Neuronal stem cell (in vitro differentiated cells): ENCODE results near the gene PAPPA2.

Experiments
- DNase-seq: peaks from one replicate; pipeline ENCODE4 v3.0.0-alpha.2; 2013; ENCODE audit warnings: low spot score
- H2AFZ ChIP-seq: one replicate; pipeline ENCODE4 v1.6.1; 2013; ENCODE audit warnings: mild to moderate bottlenecking, low read length, inconsistent platforms
- H2AK5ac ChIP-seq: 2 replicates; pipeline ENCODE4 v1.6.1; 2013; ENCODE audit warnings: low read depth, mild to moderate bottlenecking, inconsistent platforms, low read length, moderate library complexity, mixed read lengths
- H2BK120ac ChIP-seq: 2 replicates; pipeline ENCODE4 v1.6.1; 2013; ENCODE audit warnings: low read depth, mild to moderate bottlenecking, inconsistent platforms, low read length, moderate library complexity, mixed read lengths
- H2BK12ac ChIP-seq: one replicate; pipeline ENCODE4 v1.6.1; 2013; ENCODE audit warnings: low read length, inconsistent platforms
- H2BK15ac ChIP-seq: 2 replicates; pipeline ENCODE4 v1.6.1; 2013; ENCODE audit warnings: mild to moderate bottlenecking, low read length, inconsistent platforms, mixed read lengths
- H2BK5ac ChIP-seq: one replicate; pipeline ENCODE4 v1.6.1; 2013; ENCODE audit warnings: inconsistent platforms, mild to moderate bottlenecking, low read length, moderate library complexity
- H3K14ac ChIP-seq: one replicate; pipeline ENCODE4 v1.6.1; 2013; ENCODE audit warnings: low read length, inconsistent platforms
- H3K18ac ChIP-seq: 2 replicates; pipeline ENCODE4 v1.6.1; 2013; ENCODE audit warnings: low read length, inconsistent platforms
- H3K23ac ChIP-seq: 2 replicates; pipeline ENCODE4 v1.6.1; 2013; ENCODE audit warnings: low read depth, mild to moderate bottlenecking, mixed read lengths, low read length, inconsistent platforms; ENCODE audit not compliant: poor library complexity
- H3K27ac ChIP-seq: replicated peaks from 3 replicates; pipeline ENCODE4 v1.5.1; 2013; ENCODE audit warnings: low read length, inconsistent platforms
- H3K27me3 ChIP-seq, 3 experiments: 2 replicates each; pipeline ENCODE4 v1.6.1; 2013; ENCODE audit warnings: low read length in 3 of 3, mild to moderate bottlenecking in 2 of 3, inconsistent platforms in 1 of 3, low read depth in 1 of 3, mixed read lengths in 1 of 3, moderate library complexity in 1 of 3; ENCODE audit not compliant: control insufficient read depth in 3 of 3, insufficient read depth in 3 of 3
- H3K36me3 ChIP-seq, 2 donors: replicated peaks in 1 of 2; 2 replicates each; pipeline ENCODE4 v1.6.1; 2013; ENCODE audit warnings: low read length in 2 of 2; ENCODE audit not compliant: control insufficient read depth in 2 of 2, insufficient read depth in 2 of 2
- H3K4ac ChIP-seq: 2 replicates; pipeline ENCODE4 v1.6.1; 2013; ENCODE audit warnings: inconsistent platforms, mild to moderate bottlenecking, low read length, moderate library complexity
- H3K4me1 ChIP-seq, 2 donors: 1 replicate in 1 of 2; 2 replicates in 1 of 2; pipeline ENCODE4 v1.6.1; 2013; ENCODE audit warnings: low read length in 2 of 2, low read depth in 1 of 2; ENCODE audit not compliant: control insufficient read depth in 2 of 2, insufficient read depth in 1 of 2
- H3K4me2 ChIP-seq: one replicate; pipeline ENCODE4 v1.6.1; 2013; ENCODE audit warnings: mild to moderate bottlenecking, low read length, inconsistent platforms; ENCODE audit not compliant: insufficient read depth, poor library complexity, severe bottlenecking
- H3K4me3 ChIP-seq, 2 donors: 2 replicates each; pipeline ENCODE4 v1.5.1; 2013; ENCODE audit warnings: low read length in 2 of 2, mild to moderate bottlenecking in 2 of 2, inconsistent platforms in 1 of 2, moderate library complexity in 1 of 2
- H3K79me1 ChIP-seq: one replicate; pipeline ENCODE4 v1.6.1; 2013; ENCODE audit warnings: low read depth, mild to moderate bottlenecking, inconsistent platforms, low read length, moderate library complexity
- H3K9ac ChIP-seq: one replicate; pipeline ENCODE4 v1.6.1; 2013; ENCODE audit warnings: mild to moderate bottlenecking, low read depth, low read length, inconsistent platforms; ENCODE audit not compliant: poor library complexity
- H3K9me3 ChIP-seq, 2 donors: replicated peaks in 1 of 2; 2 replicates each; pipeline versions ENCODE3 to v1.6.1; 2013; ENCODE audit warnings: low read length in 2 of 2, mild to moderate bottlenecking in 2 of 2, inconsistent platforms in 1 of 2, low read depth in 1 of 2, mixed read lengths in 1 of 2, moderate library complexity in 1 of 2; ENCODE audit not compliant: control insufficient read depth in 2 of 2, insufficient read depth in 1 of 2
- H4K8ac ChIP-seq: one replicate; pipeline ENCODE4 v1.6.1; 2013; ENCODE audit warnings: low read depth, mild to moderate bottlenecking, inconsistent platforms, low read length, moderate library complexity
- H4K91ac ChIP-seq: one replicate; pipeline ENCODE4 v1.6.1; 2013; ENCODE audit warnings: low read length, low read depth, mild to moderate bottlenecking, inconsistent platforms; ENCODE audit not compliant: poor library complexity
- WGBS, 2 donors: extraction: QIAGEN DNeasy Blood & Tissue Kit; methylation state at CpG; one replicate each; pipeline ENCODE4 v1.1.7; 2013; ENCODE audit warnings: missing lambda C conversion rate in 2 of 2, mixed read lengths in 1 of 2; ENCODE audit not compliant: insufficient read length in 2 of 2, insufficient replicate concordance in 1 of 2; ENCODE audit errors: extremely low coverage in 2 of 2; 5-methylcytosine and 5-hydroxymethylcytosine counted together

Gene PAPPA2

GRCh38 chr1:176735201-176735600, 272.2 kb downstream of the PAPPA2 start:
- no peak overlapping the region for H2BK12ac ChIP-seq
- H2BK120ac ChIP-seq: no peak overlapping the region
- no peak overlapping the region for H3K4ac ChIP-seq
- no peaks in the 10 kb centered on the region for H3K27me3 ChIP-seq
- no CpG with 5 or more reads among the region's 1 CpG for WGBS, 2 donors
- no peak overlapping the region for H2BK5ac ChIP-seq
- no peak overlapping the region for H3K4me2 ChIP-seq
- no peak overlapping the region for H3K23ac ChIP-seq
- no peak overlapping the region for H3K14ac ChIP-seq
- no peaks in the 10 kb centered on the region for H3K79me1 ChIP-seq
- no peak overlapping the region for H2AFZ ChIP-seq
- no peak for DNase-seq
- H4K8ac ChIP-seq: no peak overlapping the region
- no peak overlapping the region for H2BK15ac ChIP-seq
- H3K9ac ChIP-seq: no peak overlapping the region
- H3K27ac ChIP-seq: no peak overlapping the region
- no peaks in the 10 kb centered on the region for H3K36me3 ChIP-seq
- no peak overlapping the region for H4K91ac ChIP-seq
- H3K9me3 ChIP-seq: no peaks in the 10 kb centered on the region
- H3K18ac ChIP-seq: no peak overlapping the region
- no peaks in the 10 kb centered on the region for H3K4me1 ChIP-seq
- no peak overlapping the region for H3K4me3 ChIP-seq
- no peak overlapping the region for H2AK5ac ChIP-seq

- Histone ChIP-seq H2BK12ac (no peak overlapping the region), H3K9me3 (no peaks in the 10 kb centered on the region), H3K79me1 (no peaks in the 10 kb centered on the region), H2BK5ac (no peak overlapping the region), H3K4me2 (no peak overlapping the region), H3K4me3 (no peak overlapping the region), H3K14ac (no peak overlapping the region), H2BK15ac (no peak overlapping the region), H3K4me1 (no peaks in the 10 kb centered on the region), H3K18ac (no peak overlapping the region), H2BK120ac (no peak overlapping the region), H3K4ac (no peak overlapping the region), H4K8ac (no peak overlapping the region), H2AK5ac (no peak overlapping the region), H4K91ac (no peak overlapping the region), H3K27me3 (no peaks in the 10 kb centered on the region), H3K9ac (no peak overlapping the region), H3K36me3 (no peaks in the 10 kb centered on the region), H3K27ac (no peak overlapping the region), H3K23ac (no peak overlapping the region), H2AFZ (no peak overlapping the region)
- no peak for DNase-seq
These were observed 273.0 kb downstream of the PAPPA2 start for GRCh38 chr1:176736015-176736414.

DNA sequence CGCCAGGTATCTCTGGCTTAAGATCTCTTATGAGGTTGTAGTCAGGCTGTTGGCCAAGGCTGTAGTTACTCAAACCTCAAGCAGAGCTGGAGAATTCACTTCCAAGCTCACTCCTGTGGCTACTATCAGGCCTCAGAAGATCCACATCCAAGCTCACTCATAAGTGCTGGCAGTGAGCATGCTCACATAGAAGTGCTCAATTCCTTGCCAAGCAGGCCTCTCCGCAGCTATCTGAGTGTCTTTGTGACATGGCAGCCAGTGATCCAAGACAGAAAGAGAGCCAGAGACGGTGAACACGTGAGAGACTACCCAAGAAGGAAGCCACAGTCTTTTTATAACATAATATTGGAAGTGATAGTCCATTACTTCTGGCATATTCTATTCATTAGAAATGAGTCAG, 278.2 kb downstream of the PAPPA2 start:
- H3K14ac ChIP-seq: no peak overlapping the region
- peaks cover 0 to 1% of the 10 kb centered on the region in 2 donors for H3K36me3 ChIP-seq
- WGBS, 2 donors: no CpG with 5 or more reads among the region's 4 CpGs
- H2BK12ac ChIP-seq: no peak overlapping the region
- H2BK5ac ChIP-seq: no peak overlapping the region
- no peaks in the 10 kb centered on the region for H3K79me1 ChIP-seq
- no peak overlapping the region for H2AK5ac ChIP-seq
- H3K23ac ChIP-seq: no peak overlapping the region
- H3K27ac ChIP-seq: no peak overlapping the region
- no peak overlapping the region for H3K4me2 ChIP-seq
- no peak for DNase-seq
- no peaks in the 10 kb centered on the region for H3K27me3 ChIP-seq
- H2BK15ac ChIP-seq: no peak overlapping the region
- H3K4me3 ChIP-seq: no peak overlapping the region
- no peak overlapping the region for H2AFZ ChIP-seq
- H3K4me1 ChIP-seq: no peaks in the 10 kb centered on the region
- no peak overlapping the region for H3K4ac ChIP-seq
- H3K18ac ChIP-seq: no peak overlapping the region
- no peak overlapping the region for H4K91ac ChIP-seq
- no peak overlapping the region for H2BK120ac ChIP-seq
- no peak overlapping the region for H3K9ac ChIP-seq
- H3K9me3 ChIP-seq: peaks cover 0 to 3% of the 10 kb centered on the region in 2 donors
- no peak overlapping the region for H4K8ac ChIP-seq

GRCh38 chr1:176742322-176742721, 279.3 kb downstream of the PAPPA2 start:
- H4K91ac ChIP-seq: no peak overlapping the region
- H3K23ac ChIP-seq: no peak overlapping the region
- H3K4ac ChIP-seq: no peak overlapping the region
- no peak overlapping the region for H2AK5ac ChIP-seq
- no peak overlapping the region for H3K4me2 ChIP-seq
- H3K14ac ChIP-seq: no peak overlapping the region
- no peak overlapping the region for H2BK5ac ChIP-seq
- H3K27ac ChIP-seq: no peak overlapping the region
- DNase-seq: no peak
- H3K27me3 ChIP-seq: no peaks in the 10 kb centered on the region
- no peak overlapping the region for H2AFZ ChIP-seq
- no peaks in the 10 kb centered on the region for H3K79me1 ChIP-seq
- H3K36me3 ChIP-seq: peaks cover 0 to 1% of the 10 kb centered on the region in 2 donors
- no peak overlapping the region for H3K18ac ChIP-seq
- no peaks in the 10 kb centered on the region for H3K4me1 ChIP-seq
- WGBS, 2 donors: no CpG with 5 or more reads among the region's 2 CpGs
- no peak overlapping the region for H2BK120ac ChIP-seq
- no peak overlapping the region for H2BK15ac ChIP-seq
- no peak overlapping the region for H3K9ac ChIP-seq
- H2BK12ac ChIP-seq: no peak overlapping the region
- no peak overlapping the region for H3K4me3 ChIP-seq
- peaks cover 0 to 3% of the 10 kb centered on the region in 2 donors for H3K9me3 ChIP-seq
- no peak overlapping the region for H4K8ac ChIP-seq
